SK-N-MC (cell line): ENCODE data around the gene WTAP.
"Not testable (repeated sequence)": the region's sequence is repeated elsewhere in the genome, so short reads cannot be mapped to it uniquely, and the experiment has no call there.

Source experiments
- DNase-seq: peaks from one replicate; pipeline ENCODE4 v3.0.0-alpha.2; 2011; ENCODE audit warnings: low read depth, low spot score
- H3K27ac ChIP-seq: fragments of 200-600 bp; sonication (generic); 2 replicates; pipeline ENCODE4 v1.5.1; 2016; ENCODE audit warnings: mixed run types
- H3K36me3 ChIP-seq: fragments of 200-600 bp; sonication (generic); 2 replicates; pipeline ENCODE4 v1.6.1; 2017; ENCODE audit warnings: antibody characterized with exemption, low read length, mixed read lengths; ENCODE audit not compliant: insufficient read depth
- H3K4me3 ChIP-seq: fragments of 200-600 bp; sonication (generic); 2 replicates; pipeline ENCODE4 v1.5.1; 2016
- H3K9ac ChIP-seq: fragments of 200-600 bp; sonication (generic); 2 replicates; pipeline ENCODE4 v1.8.0; 2017; ENCODE audit warnings: mixed run types, mixed read lengths; ENCODE audit not compliant: insufficient read length
- H3K9me3 ChIP-seq: fragments of 200-600 bp; sonication (generic); 2 replicates; pipeline ENCODE4 v1.6.1; 2017; ENCODE audit warnings: low read depth, mild to moderate bottlenecking, antibody characterized with exemption, low read length, moderate library complexity, mixed read lengths
- EZH2 ChIP-seq: fragments of 200-600 bp; sonication (generic); IDR thresholded peaks from one replicate; pipeline ENCODE4 v1.6.1; 2017; ENCODE audit warnings: antibody characterized with exemption
- FOXP2 ChIP-seq: optimal IDR thresholded peaks from 2 replicates; pipeline ENCODE3; 2011; ENCODE audit warnings: mild to moderate bottlenecking, moderate library complexity; ENCODE audit not compliant: insufficient read depth; ENCODE audit errors: extremely low read length, control extremely low read depth
- POLR2AphosphoS5 ChIP-seq: IDR thresholded peaks from 2 replicates; pipeline ENCODE4 v1.6.1; 2012; ENCODE audit warnings: mild to moderate bottlenecking, low read depth, low read length, borderline replicate concordance

Gene WTAP

GRCh38 chr6:159692303-159693127, 34.8 kb upstream of the WTAP start:
- peak overlapping the region; percentile 96 for H3K4me3 ChIP-seq
- peak overlapping the region; percentile 90 for H3K9ac ChIP-seq
- H3K36me3 ChIP-seq: peaks cover 18% of the 10 kb centered on the region; the same call in 1 of the 2 replicates
- no peak for TF ChIP-seq POLR2AphosphoS5
- TF ChIP-seq EZH2: no peak
- TF ChIP-seq FOXP2: no peak
- no peak for DNase-seq
- H3K27ac ChIP-seq: no peak overlapping the region
- H3K9me3 ChIP-seq: no peaks in the 10 kb centered on the region

- Histone ChIP-seq H3K9ac (peak within 1 kb of the TSS; percentile 90), H3K27ac (peak within 1 kb of the TSS; percentile 79), H3K9me3 (no peaks in the 10 kb centered on the region), H3K4me3 (peak within 1 kb of the TSS; percentile 96), H3K36me3 (peaks cover 12% of the 10 kb centered on the region; the same call in 1 of the 2 replicates)
- DNase-seq: no peak
- peak; percentile 89 for TF ChIP-seq POLR2AphosphoS5
- TF ChIP-seq EZH2: no peak
- no peak for TF ChIP-seq FOXP2
Observed at GRCh38 chr6:159693128-159693893, 34.0 kb upstream of the WTAP start, which contains the start of gene SOD2. SOD2 (minus strand) TSS chr6:159693241; CDS start chr6:159693167, 74 bp downstream.

- Histone ChIP-seq H3K27ac (no peak overlapping the region), H3K36me3 (peaks cover 5% of the 10 kb centered on the region; the same call in 1 of the 2 replicates), H3K4me3 (peak overlapping the region; percentile 96), H3K9ac (peak overlapping the region; percentile 90), H3K9me3 (no peaks in the 10 kb centered on the region)
- no peak for TF ChIP-seq POLR2AphosphoS5
- no peak for TF ChIP-seq EZH2
- TF ChIP-seq FOXP2: no peak
- no peak for DNase-seq
Observed at GRCh38 chr6:159693894-159694545, 33.3 kb upstream of the WTAP start.

GRCh38 chr6:159695984-159696383, 31.3 kb upstream of the WTAP start:
- Histone ChIP-seq H3K9ac (no peak overlapping the region), H3K4me3 (no peak overlapping the region), H3K27ac (no peak overlapping the region), H3K36me3 (no peaks in the 10 kb centered on the region), H3K9me3 (no peaks in the 10 kb centered on the region)
- TF ChIP-seq FOXP2 (no peak), POLR2AphosphoS5 (no peak), EZH2 (no peak)
- no peak for DNase-seq

GRCh38 chr6:159700970-159701369, 26.3 kb upstream of the WTAP start:
- Histone ChIP-seq H3K36me3 (no peaks in the 10 kb centered on the region), H3K4me3 (no peak overlapping the region), H3K9ac (no peak overlapping the region), H3K9me3 (no peaks in the 10 kb centered on the region), H3K27ac (no peak overlapping the region)
- TF ChIP-seq FOXP2: no peak
- TF ChIP-seq POLR2AphosphoS5: no peak
- TF ChIP-seq EZH2: no peak
- no peak for DNase-seq

- no peak for TF ChIP-seq FOXP2
- no peaks in the 10 kb centered on the region for H3K9me3 ChIP-seq
- no peak for DNase-seq
- H3K36me3 ChIP-seq: no peaks in the 10 kb centered on the region
- no peak overlapping the region for H3K9ac ChIP-seq
- no peak overlapping the region for H3K27ac ChIP-seq
- H3K4me3 ChIP-seq: no peak overlapping the region
Observed at GRCh38 chr6:159701413-159701999, 25.8 kb upstream of the WTAP start.

- not testable (repeated sequence) for H3K9me3 ChIP-seq, H3K36me3 ChIP-seq, DNase-seq, H3K9ac ChIP-seq, H3K27ac ChIP-seq, H3K4me3 ChIP-seq
Observed at GRCh38 chr6:159710603-159711002, 16.7 kb upstream of the WTAP start.

GRCh38 chr6:159712389-159712788, 14.9 kb upstream of the WTAP start:
- not testable (repeated sequence) for H3K4me3 ChIP-seq, DNase-seq, H3K9ac ChIP-seq, H3K9me3 ChIP-seq, H3K27ac ChIP-seq, H3K36me3 ChIP-seq
